ENCODE data around the gene LRRC18.
A peak's percentile ranks its signal among the peaks of the same experiment; 100 is the strongest.

The LRRC18 gene

GRCh38 chr10:48939790-48940325, at the start of gene LRRC18:
Gene LRRC18 (minus strand): TSS chr10:48939840. CDS start chr10:48914155, 25,685 bp downstream.
- DNase-seq = no peak

- DNase-seq = no peak
Measured at GRCh38 chr10:48985621-48986158, 46.0 kb upstream of the LRRC18 start.

GRCh38 chr10:48983648-48984351, 44.2 kb upstream of the LRRC18 start:
- no peak for DNase-seq

- DNase-seq = no peak
Measured at GRCh38 chr10:48982584-48982983, 42.9 kb upstream of the LRRC18 start.

- DNase-seq = peak; percentile 24 to 27
Measured at GRCh38 chr10:48981310-48981907, 41.8 kb upstream of the LRRC18 start.

GRCh38 chr10:48978318-48978717, 38.7 kb upstream of the LRRC18 start:
- no peak for DNase-seq

GRCh38 chr10:48976196-48976595, 36.6 kb upstream of the LRRC18 start:
- DNase-seq = no peak

GRCh38 chr10:48974510-48975156, 35.0 kb upstream of the LRRC18 start:
- no peak for DNase-seq

- no peak for DNase-seq
Measured at GRCh38 chr10:48973065-48973464, 33.4 kb upstream of the LRRC18 start.

GRCh38 chr10:48970654-48971053, 31.0 kb upstream of the LRRC18 start:
- no peak for DNase-seq

- no peak for DNase-seq
Measured at GRCh38 chr10:48970046-48970445, 30.4 kb upstream of the LRRC18 start.

- DNase-seq = no peak
Measured at GRCh38 chr10:48968036-48968435, 28.4 kb upstream of the LRRC18 start.

- DNase-seq = no peak
Measured at GRCh38 chr10:48965460-48965859, 25.8 kb upstream of the LRRC18 start.

GRCh38 chr10:48964038-48964437, 24.4 kb upstream of the LRRC18 start:
- no peak for DNase-seq

- no peak for DNase-seq
Measured at GRCh38 chr10:48958598-48959190, 19.1 kb upstream of the LRRC18 start.

GRCh38 chr10:48957361-48958151, 17.9 kb upstream of the LRRC18 start:
- no peak for DNase-seq

- DNase-seq = no peak
Measured at GRCh38 chr10:48951707-48952106, 12.1 kb upstream of the LRRC18 start.

GRCh38 chr10:48948470-48949037, 8.9 kb upstream of the LRRC18 start:
- DNase-seq = no peak

- DNase-seq = no peak
Measured at GRCh38 chr10:48947690-48948469, 8.2 kb upstream of the LRRC18 start.

- DNase-seq = no peak
Measured at GRCh38 chr10:48946891-48947500, 7.4 kb upstream of the LRRC18 start.

GRCh38 chr10:48946332-48946731, 6.7 kb upstream of the LRRC18 start:
- DNase-seq = no peak

Measured in CD4-positive, alpha-beta T cell treated with Interleukin-4 for 1 hour (primary cell).